GM19328 (cell line): ENCODE data around the gene ISCA2.
"Not testable (repeated sequence)": the region's sequence is repeated elsewhere in the genome, so short reads cannot be mapped to it uniquely, and the experiment has no call there.

Experiments
- ATAC-seq: cut with Tn5 transposase; IDR thresholded peaks from one replicate; pipeline ENCODE4 v1.9.1; 2021; ENCODE audit warnings: mild to moderate bottlenecking, moderate library complexity; ENCODE audit not compliant: unreplicated experiment

The ISCA2 gene

DNA sequence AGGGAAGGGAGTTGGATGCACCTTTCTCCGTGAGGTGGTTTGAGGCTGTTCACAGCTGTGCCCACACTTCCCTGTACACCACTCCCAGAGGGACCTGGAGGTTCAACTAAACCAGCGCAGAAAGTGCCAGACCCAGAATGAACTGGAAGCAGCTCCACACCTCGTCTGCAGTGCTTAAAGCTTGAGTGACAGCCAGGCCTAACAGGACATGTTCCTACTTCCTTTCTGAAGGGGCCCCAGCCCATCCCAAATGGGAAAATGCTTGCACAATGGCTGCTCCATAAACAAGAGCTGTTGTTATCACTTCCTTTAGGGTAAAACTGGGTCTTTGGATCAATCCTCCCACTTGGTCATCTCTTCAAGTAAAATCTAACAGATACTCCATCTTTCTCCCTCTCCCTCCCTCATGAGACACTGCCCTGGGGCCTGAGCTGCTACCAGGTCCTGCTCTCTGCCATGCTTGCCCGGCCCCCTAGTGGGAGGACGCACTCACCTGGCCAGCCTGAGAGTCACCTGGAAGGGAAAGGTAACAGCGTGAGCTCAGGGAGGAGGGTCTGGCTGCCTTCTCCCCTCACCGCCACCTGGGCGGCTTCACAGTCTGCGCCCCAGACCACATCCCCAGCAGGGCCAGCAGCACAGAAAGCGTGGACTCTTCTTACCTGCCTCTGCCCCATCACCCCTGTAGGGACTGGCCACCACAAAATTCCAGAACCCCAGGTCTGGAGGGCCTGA is 33.5 kb downstream of the ISCA2 start:
- ATAC-seq = no peak

DNA sequence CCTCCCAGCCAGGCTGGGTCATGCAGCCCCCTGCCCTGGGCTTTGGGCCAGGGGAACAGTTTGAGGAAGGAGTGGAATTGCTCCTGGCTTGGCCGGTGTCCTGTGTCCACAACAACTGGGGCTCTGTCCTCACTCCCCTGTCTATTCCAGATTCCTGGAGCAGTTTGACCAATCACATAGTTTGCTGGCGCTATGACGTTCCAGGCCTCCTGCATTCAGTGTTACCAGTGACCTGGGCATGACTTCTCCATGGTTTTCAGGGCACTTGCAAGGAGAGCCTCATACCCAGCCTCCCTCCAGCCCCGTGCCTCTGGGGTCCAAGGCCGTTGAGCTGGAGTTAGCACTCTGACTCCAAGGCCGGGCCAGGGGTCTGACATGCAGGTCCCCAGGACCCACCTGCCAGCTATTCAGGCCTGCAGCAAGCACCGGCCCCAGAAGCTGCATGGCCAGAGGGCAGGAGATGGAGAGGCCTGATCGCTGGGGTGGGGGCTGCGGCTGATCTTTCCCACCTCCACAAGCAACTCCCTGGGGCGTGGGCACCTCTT is 34.2 kb downstream of the ISCA2 start:
- ATAC-seq = no peak

DNA sequence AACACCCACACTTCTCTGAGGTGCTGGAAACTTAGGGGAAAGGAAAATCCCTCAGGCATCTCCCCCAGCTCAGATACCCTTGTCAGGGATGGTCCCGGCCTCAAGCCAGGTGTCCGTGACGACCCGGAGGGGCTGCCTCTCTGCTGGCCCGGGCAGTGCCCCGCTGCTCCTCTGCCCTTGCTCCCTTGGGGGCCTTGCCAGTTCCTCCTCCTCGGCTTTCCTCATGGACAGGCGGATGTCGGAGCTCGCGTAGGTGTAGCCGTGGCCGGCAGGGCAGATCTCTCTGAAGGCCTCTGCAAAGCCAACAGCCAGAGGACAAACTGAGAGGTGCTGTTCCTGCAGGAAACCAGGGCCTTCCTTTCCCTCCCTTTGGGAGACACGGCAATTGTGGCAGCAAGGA is 34.8 kb downstream of the ISCA2 start:
- no peak for ATAC-seq

DNA sequence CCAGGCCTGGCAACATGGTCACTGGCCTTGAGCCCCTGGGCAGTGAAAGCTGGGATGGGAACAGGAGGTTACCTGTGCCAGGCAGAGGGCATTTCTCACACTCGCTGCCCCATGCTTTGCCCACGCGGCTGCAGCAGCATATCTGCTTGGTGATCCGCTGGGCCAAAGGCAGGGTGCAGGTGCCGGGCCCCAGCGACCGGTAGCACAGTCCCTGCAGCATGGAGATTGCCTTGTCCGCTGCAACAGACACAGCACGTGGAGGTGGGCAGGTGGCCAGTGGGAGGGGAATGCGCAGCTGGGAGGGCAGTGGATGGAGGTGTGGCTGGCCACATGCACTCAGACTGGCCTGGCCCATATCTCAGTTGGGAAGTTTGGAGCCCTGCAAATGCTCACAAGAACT is 35.3 kb downstream of the ISCA2 start:
- ATAC-seq = no peak

DNA sequence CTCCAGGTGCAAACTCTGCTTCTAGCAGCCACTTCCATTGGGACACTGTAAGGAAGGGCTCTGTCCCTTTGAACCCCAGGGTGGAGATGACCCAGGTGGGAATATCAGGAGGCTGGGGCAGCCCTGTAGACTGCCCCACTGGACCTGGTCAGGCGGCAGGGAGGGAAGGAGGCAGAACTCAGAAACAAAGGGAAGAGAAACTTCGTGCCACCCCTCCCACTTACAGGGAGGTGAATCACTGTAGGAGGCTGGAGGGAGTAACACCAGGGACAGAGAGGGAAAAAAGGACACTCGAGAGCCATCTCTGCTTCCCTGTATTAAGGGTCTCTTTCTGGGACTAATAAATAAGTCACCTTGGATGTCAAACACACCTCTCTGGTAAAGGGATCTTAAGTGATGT is 37.4 kb downstream of the ISCA2 start:
- no peak for ATAC-seq

DNA sequence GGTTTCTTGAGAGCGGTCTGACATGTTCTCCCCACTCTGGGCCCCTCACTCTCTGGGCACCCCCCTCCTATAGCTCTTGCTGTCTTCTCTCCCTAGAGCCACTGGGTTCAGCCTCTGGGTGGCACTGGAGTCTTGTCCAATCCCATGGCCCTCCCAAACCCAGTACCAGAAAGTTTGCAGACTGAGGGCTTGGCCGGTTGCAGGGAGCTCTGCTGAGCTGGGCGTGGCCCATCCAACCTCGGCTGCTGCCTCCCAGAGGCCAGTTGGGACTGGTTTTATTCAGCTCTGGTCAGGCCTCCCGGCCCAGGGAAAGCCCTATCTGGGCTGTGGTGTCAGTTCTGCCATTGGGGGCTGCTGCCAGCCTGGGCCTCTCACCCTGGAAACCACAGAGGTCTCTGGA is 37.9 kb downstream of the ISCA2 start:
- no peak for ATAC-seq

DNA sequence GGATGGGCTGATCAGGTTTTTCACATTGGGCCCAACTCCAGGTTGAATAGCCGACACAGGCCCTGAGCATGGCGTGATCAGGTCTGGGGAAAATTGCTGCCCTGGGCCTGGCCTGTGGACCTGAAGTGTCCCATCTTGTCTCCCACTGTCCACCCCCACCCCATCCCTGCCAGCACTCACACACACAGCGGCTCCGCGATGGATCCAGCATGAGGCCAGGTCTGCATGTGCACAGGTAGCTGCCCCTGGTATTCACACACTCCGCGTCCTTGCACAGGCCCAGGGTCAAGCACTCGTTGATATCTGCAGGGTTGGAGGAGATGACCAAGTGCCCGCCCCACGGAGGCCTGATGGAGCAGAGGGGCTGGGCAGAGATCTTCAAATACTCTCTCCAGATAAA is 38.7 kb downstream of the ISCA2 start:
- ATAC-seq = no peak

DNA sequence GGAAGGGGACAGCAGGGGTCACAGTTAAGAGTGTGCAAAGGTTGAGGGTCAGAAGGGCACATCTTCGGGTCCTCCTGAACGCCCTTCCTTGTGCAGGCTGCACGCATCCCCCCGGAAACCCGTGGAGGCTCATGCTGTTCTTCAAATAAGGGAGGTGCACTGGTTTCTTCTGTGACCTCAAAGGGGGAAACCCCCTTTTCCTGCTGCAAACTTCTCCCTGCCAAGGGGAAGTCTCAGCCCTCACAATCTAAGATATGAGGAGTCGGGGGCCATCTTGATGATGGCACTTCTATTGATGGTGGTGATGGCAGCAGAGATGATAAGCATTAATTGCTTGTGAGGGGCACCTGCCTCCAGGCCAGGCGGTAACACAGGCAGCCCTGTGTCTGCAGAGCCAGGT is 40.0 kb downstream of the ISCA2 start:
- ATAC-seq = no peak

DNA sequence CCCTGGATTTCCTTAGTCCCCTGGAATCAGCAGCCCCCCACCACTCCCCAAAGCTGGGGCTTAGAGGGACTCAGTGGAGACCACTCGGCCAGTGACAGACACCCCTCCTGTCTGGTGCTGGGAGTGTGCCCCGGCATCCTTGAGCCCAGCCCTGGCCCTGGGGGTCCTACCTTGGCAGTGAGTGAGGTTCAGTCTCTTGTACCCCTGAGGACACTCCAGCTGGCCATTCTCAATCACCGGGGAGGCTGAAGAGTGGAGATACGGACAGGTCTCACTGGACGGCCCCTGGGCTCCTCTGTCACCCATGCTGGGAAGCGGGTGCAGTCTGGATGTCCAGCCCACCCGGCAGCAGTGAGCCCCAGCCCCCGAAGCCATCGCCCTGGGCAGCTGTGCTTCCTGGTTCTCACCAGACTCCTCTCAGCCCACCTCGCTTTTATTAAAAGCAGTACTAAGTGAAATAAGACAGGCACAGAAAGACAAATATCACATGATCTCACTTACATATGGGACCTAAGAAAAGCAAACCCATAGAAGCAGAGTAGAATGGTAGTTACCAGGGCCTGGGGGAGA is 42.3 kb downstream of the ISCA2 start:
- no peak for ATAC-seq

DNA sequence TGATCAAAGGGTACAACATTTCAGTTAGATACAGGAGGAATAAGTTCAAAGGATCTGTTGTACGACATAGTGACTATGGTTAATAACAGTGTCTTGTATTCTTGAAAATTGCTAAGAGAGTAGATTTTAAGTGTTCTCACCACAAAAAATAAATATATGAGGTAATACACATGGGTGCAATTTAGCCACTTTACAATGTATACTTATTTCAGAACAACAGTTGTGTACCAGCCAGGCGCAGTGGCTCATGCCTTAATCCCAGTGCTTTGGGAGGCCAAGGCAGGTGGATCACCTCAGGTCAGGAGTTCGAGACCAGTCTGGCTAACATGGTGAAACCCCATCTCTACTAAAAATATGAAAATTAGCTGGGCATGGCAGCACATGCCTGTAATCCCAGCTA is 42.8 kb downstream of the ISCA2 start:
- not testable (repeated sequence) for ATAC-seq

DNA sequence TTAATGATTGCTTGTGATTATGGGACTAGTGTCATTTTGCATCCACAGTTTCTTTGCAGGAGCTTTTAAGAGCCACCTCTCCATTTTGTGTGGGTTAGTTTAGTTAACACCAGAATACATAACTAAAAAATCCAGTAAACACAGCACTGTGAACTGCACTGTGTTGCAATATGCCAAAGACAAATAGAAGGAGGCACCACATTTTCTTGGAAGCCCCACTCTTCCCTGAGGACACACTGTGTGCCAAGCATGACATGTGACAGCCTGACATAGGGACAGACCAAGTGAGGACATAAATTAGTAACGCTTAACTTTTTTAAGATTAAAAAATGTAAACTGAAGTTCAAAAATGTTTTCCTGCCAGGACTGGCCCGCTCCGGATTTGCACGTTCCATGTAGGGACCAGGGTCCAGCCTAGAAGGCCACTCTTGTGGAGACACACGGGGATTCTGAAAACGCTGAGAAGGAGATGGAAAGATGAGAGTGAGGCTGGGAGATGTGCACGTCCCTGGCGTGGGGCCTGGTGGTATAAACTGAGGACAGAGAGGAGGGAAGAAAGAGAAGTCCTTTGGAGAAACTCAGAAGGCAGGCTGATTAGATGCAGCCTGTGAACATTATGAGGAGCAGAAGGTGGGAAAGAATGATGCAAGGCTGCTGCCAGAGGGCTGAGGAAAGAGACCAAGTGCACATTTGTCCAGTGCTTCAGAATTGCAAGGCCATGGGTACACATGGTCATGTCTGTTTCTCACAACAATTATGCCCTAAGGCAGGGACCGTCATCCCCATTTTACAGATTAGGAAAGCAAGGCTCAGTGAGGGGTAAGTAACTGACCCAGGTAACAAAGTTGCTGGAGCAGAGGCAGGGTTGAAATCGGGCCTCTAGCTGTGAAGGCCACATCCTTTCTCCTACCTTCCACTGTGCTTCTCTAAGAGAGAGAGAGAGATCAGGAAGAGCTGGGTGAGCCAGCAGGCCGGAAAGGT is 45.1 kb downstream of the ISCA2 start:
- no peak for ATAC-seq

DNA sequence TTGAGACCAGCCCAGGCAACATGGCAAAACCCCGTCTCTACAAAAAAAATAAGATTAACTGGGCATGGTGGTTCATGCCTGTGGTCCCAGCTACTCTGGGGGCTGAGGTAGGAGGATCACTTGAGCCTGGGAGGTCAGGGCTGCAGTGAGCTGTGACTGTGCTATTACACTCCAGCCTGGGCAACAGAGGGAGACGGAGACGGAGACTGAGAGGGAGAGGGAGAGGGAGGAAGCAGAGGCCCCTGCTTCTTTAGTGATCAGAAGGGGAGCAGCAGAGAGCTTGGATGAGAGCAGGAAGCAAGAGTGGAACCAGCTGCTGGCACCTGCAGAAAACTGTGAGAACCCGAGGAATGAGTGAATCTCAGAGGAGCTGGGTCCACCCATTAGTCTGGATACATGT is 45.9 kb downstream of the ISCA2 start:
- ATAC-seq = no peak

DNA sequence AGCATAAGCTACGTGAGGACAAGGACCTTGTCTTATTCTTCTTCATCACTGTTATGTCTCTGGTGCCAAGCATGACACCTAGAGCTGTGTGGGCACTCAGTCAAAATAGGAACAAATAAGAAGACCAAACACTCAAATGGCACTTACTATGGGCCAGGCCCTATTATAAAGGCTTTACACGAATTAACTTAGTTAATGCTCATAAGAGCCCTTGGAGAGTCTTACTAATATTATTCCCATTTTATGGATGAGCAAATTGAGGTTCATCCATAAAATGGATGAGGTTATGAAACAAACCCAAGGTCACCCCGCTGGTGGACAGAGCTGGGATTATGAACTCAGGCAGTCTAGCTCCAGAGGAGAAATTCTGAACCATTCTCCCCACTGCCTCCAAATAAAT is 47.7 kb downstream of the ISCA2 start:
- no peak for ATAC-seq

DNA sequence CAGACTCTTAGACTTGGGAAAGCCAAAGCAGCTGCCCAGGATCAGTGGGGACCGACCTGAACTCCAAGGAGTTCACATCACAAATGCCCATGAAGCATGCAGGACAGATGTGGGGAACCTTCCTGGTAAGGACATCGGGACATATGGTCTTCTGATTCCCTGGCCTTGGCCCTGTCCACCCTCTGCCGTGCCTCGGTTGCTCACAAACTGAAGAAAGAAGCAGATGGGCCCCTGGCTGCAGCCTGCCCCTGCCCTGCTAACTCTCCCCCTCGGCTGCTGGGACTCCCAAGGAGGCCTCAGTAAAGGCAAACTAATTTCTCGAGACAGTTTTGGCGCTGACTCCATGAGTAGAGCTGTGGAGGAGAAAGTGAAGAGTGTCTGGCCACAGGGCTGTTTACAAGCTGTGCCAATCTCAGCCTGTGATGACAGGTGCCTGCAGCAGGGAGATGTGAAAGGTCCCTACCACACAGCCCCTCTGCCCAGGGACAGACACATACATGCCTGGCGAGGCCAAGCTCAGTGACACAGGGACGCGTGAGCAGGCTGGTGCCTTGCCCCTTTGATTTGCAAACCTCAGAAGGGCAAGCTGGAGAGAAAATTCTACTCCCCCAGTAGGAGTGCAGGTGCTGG is 48.6 kb downstream of the ISCA2 start:
- no peak for ATAC-seq

DNA sequence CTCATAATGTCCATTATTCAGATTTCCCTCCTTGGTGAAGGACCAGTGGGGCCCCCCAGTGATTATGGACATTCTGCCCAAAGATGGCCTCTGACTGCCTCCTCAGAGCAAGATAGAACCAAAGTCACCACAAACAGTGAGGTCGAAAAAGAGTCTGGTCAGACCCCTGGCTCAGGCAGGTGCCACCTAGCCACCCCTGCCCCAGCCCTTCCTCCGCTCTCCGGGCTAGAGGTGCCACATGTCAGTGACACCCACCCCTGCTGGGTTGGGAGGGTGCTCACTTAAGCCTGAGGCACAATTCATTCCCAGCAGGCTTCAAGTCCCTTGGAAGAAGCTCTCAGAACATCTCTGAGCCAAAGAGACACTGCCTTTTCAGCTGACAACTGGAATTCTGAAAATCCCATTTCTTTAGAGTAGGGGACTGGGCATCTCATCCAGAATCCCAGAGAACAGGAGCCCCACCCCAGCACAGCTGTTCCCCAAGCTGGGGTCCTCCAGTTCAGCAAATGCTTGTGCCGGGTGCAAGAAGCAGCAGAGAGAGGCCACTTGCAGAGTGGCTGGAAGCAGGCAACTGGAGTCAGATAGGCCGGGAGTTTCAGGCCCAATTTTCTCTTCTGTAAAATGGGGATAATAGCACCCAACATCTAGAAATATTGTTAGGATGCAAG is 50.3 kb downstream of the ISCA2 start:
- no peak for ATAC-seq

DNA sequence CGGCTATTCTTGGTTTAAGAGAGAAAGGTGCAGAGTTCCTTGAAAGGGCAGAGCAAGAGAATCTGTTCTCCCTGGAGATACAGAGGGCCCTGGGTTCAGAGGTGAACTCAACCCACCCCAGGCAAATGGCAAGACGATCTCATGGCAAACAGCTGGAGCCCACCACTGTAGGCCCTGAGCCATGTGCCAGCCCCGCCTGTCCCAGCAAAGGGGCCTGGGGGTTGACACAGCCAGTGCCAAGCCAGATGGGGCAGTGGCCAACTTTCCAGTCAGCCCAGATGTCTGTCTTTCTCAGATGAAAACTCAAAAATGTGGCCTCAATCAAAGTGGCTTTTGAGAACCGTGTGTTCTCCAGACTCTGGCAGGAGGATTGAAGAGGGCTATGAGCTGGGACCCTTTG is 51.8 kb downstream of the ISCA2 start:
- ATAC-seq = no peak

DNA sequence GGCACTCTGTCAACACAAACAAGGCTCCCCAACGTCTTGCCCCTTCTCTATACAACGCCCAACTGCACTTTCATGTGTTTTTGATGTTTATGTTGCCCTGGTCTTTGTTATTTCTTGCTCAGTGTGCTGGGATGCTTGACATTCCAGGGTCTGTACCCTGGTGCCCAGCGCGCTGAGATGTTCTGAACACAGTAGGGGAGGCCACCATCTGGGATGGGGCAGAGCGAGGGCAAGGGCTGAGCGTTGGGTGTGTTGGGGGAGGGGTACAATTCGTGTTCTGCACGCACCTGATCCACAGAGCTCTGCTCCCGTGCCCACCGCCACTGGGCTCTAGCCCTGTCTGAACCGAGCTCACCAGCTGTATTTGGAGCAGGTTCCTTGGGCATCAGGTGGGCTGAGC is 52.9 kb downstream of the ISCA2 start:
- no peak for ATAC-seq
